Measurements from ENCODE around the gene XYLB.

Gene XYLB

DNA sequence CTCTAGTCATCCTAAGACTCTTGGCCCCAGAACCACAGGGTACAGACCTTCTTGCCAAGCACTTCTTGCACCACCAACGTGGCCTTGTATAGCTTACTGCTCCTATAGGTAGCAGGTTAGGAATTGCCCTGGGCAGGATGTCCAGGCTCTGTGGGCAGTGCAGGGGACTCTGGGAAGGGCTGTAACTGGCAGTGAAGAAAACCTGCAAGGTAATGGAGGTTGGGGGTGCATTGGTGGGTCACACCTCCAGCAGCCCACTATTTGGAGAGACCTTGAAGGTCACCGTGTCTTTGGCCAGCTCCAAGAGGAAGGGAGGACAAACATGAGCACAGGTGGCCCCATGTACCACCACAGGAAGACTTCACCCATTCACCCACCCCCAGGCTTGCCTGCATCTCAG, 21.3 kb upstream of the XYLB start:
- DNase-seq, result no peak

DNA sequence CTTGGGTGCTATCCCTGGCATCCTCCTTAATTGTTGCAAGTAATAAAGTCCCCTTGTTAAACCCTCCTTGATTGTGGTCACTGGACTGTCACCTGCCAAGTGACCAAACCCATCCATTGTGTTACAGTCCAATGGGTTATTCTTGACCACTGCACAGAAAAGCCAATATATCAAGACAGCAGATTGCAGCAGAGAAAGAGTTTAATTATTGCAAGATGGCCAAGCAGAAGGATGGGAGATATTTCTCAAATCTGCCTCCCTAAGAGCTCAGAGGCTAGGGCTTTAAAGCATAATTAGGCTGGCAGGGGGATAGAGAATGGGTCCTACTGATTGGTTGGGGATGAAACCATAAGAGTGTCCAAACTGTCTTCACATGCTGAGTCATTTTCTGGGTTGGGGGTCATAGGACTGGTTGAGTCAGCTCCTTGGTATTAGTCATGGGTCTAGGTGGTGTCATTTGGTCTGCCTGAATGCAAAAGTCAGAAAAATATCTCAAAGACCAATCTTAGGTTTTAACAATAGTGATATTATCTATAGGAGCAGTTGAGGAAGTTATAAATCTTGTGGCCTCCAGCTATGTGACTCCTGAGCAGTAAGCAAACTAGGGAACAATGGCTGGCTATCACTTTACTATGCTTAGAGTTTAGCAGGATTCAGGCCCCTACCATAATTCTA, 19.1 kb upstream of the XYLB start:
- no peak for DNase-seq

DNA sequence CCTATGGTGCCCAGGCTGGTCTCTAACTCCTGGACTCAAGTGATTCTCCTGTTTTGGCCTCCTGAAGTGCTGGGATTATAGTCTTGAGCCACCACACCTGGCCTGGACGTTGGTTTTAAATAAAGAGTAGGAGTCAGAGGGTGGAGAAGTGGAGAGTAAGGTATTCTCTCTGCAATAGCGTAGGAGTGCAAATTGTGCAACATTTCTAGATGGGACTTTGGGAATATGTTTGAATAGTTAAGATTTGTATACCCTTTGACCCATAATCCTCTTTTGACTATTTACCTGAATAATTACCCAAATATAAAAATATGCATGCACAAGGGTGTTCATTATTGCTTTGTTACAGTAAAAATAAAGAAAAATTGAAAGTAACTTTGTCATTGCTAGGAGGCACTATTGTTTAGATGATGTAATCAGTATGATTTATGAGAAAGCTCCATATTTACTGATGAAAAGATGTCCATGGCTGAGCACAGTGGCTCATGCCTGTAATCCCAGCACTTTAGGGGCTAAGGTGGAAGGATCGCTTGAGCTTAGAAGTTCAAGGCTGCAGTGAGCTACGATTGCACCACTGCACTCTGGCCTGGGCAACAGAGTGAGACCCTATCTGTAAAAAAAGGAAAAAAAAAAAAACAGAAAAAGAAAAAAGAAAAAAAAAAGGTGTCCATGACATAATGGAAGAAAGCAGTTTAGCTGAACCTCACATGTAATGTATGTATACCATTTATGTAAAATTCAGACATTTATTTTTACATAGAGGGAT, 15.1 kb upstream of the XYLB start:
- DNase-seq, result no peak

DNA sequence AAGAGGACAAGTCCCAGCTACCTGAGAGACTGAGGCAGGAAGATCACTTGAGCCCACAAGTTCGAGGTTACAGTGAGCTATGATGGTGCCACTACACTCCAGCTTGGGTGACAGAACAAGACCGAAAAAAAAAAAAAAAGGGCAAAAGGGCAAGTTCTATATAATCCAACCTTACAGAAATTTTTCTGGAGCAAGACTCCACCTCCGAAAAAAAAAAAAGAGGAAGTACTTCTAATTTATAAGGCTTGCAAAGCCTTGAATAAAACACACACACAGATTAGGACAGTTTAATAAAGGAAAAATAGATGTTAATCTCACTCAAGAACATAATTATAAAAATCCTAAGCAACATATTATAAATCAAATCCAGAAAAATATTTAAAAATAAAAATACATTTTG, 14.4 kb upstream of the XYLB start:
- no peak for DNase-seq

DNA sequence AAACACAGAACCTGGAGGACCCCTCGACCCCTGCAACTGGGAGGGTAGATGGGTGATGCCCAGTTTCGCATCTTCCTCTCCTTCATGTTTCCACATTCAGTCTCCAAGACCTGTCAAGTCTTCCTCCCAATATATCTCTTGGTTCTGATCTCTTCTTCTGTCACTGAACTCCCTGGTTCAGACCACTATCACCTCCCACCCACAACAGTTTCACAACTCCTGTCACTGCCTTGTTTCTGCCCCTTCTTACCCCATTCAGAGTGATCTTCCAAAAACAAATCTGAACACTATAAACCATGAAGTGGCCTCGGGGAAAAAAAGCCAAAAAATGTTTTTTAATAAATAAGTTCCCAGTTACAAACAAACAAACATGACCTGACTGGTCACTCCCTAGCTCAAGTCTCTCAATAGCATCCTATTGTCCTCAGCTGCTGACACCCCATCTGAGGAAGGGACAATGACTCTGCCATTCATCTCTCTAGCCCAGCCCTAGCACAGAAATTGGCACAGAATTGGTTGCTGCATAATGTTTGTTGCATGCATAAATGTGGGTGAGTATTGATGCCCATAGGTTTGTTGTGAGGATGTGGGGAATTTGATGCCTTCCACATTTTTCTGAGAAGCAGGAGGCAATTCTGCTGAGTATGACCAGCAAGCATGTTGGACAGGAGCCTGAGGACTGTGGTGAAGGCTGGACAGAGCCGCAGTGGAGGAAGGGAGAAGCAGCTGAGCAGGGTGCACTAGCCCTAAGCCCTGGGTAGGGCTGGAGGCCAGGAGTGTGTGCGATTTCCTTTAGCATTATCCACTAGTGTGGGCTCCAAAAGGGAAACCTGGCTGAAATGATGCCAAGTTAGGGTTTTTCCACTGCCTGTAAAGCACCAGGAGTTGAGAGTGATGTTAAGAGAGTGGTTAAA, 12.2 kb upstream of the XYLB start:
- no peak for DNase-seq

DNA sequence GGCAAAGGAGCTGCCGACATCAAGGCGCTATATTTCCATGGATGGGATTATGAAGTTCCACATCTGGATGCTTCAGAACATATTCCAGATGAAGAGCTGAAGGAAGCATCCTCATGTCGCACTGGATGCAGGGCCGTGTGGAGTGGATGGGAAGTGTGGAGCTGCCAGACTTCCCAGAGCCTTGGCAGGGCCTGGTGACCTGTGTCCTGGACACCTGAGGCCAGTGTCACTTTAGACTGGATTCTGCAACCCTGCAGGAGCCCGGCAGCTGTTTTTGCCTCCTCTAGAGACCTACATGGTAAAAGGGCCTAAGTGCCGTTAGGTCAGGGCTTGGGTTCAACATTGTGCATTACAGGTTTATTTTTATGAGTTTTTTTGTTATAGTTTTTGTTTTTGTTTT, 11.3 kb upstream of the XYLB start:
- no peak for DNase-seq

DNA sequence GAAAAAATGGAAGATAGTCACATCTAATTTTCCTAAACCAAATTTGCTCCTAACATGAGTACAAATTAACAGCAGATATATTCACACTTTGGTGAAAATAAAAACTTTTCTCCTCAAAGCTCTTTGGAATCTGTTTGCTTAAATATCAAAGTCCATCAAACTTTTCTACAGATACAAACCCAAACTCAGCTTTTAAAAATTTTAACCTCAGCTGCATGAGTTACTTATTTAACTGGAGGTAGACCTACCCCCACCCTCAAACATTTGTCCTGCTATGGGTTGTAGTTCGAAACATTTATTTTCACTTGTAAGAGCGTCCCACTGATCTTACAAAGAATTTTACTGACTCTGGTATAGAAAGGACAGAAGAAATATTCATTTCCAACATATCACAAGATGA, 8.9 kb upstream of the XYLB start:
- no peak for DNase-seq

DNA sequence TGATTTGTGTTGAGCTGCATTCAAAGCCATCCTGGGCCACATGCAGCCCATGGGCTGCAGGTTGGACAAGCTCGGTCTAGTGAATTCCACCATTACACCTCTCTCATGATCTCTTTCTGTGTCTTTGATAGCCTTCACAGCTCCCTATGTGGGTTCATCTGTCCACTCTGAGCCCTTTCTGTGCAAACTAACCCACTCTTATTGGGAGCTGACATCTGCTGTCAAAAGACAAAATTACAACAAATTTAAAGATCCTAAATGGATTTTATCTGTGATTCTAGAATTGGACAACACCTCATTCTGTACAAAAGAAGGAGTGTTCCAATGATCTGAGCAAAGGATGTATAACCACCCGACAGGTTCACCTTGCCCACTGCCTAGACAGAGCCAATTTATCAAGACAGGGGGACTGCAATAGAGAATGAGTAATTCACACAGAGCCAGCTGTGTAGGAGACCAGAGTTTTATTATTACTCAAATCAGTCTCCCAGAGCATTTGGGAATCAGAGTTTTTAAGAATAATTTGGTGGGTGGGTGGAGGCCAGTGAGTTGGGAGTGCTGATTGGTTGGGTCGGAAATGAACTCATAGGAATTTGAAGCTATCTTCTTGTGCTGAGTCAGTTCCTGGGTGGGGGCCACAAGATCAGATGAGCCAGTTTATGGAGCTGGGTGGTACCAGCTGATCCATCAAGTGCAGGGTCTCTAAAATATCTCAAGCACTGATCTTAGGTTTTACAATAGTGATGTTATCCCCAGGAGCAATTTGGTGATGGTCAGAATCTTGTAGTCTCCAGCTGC, 2.6 kb upstream of the XYLB start:
- no peak for DNase-seq

DNA sequence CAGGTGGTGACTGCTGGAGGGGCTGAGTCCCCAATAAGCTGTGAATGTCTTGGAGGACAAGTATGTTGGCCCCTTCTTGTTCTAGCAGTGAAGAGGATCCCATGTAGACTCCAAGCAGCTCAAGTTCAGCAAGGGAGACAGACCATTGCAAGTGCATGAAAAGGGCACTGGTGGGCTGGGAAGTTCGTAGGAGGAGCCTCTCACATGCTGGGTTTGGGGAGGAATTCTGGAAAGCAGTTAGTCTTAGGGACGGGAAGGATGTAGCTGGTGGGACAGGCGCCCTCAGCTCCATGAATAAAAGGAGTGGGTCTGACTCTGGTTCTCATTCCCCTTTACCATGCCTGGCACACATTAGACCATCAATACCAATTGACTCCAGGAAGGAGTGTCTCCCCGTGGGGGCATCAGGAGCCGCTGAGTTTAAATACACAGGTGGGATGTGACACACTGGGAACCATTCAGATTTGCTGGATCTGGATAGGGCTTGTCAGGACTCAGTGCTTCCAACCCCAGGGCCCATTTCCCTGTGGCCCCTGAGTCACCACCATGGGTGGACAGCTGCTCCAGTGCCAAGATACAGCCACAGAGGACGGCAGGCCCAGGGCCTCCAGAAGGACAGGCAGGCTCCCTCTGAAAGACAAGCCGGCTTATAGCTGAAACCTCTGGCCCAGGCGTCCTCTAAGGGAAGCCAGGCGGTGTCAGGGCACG, 552 bp upstream of the XYLB start:
- DNase-seq, result no peak

DNA sequence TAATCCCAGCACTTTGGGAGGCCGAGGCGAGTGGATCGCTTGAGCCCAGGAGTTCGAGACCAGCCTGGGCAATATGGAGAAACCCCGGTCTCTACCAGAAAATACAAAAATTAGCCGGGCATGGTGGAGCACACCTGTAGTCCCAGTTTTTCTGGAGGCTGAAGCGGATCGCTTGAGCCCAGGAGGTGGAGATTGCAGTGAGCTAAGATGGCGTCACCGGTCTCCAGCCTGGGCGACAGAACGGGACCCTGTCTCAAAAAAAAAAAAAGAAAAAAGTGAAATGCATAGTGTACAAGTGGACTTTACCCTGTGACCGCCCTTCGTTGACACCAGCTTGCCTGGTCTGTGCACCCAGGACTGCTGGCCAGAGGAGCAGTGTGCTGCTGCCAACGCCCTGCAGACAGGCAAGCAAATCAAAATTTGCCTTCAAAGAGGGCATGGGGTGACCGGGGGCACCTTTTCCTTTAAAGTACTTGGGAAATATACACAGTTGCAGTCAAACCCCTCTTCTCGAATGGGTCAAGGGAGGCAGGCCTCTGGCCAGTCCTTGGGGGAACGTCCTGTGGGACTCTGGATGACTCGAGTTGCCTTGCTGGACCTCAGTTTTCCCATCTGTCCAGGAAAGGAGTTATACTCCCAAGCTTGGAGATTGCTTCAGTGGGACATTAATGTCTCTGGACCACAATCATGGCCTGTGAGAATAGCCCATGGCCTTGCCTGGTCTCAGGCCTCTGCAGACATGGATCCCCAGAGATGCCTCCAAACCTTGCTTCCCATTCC, 1.0 kb downstream of the XYLB start:
- no peak for DNase-seq

DNA sequence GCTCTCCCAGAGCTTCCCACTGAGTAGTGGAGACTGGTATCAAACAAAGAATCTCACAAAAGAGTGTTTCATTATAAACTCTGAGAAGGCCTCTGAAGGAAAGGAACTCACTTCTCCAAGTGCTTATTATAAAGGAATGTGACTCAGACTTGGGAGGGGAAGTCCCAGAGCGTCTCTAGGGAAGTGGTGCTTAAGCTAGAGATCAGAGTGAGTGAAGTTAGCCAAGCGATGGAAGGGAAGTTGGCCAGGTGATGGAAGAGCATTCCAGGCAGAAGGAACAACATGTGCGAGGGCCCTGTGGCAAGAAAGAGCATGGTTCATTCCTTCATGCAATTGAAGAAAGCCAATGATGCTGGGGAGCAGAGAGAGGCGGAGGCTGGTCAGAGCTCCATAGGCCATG, 2.3 kb downstream of the XYLB start:
- no peak for DNase-seq

DNA sequence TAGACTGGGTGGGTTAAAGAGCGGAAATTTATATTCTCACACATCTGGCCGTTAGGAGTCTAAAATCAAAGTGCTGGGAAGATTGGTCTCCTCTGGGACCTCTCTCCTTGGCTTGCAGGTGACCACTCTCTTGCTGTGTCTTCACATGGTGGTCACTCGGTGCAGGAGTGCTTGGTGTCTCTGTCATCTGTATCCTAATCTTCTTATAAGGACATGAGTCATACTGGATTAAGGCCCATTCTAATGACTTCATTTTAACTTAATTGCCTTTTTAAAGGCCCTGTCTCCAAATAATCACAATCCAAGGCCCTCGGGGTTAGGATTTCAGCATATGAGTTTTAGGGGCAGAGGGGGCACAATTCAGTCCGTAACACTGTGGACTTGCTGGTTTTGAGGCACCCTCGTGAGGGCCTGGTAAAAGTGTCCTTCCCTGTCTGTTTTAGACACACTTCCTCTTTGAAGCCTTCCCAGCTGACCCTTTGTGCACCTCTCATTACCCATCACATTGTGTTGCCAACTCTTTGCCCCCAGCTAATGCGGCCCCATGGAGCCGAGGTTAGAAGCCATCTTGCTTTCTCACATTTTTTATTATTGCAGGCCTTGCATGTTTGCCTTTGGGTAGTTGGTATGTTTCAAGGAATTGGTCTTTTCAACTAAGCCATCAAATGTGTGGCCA, 3.2 kb downstream of the XYLB start:
- no peak for DNase-seq

DNA sequence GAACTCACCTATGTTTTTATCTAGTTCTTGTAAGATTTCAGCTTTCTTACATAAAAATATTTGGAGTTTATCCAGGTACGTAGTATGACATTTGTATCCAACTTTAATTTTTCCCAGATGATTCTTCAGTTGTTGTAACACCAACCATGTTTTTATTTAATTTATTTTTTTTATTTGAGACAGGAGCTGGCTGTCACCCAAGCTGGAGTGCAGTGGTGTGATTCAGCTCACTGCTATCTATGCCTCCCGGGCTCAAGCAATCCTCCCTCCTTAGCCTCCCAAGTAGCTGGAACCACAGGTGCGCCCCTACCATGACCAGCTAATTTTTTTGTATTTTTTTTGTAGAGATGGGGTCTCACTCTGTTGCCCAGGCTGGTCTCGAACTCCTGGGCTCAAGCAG, 6.6 kb downstream of the XYLB start:
- DNase-seq, result no peak

DNA sequence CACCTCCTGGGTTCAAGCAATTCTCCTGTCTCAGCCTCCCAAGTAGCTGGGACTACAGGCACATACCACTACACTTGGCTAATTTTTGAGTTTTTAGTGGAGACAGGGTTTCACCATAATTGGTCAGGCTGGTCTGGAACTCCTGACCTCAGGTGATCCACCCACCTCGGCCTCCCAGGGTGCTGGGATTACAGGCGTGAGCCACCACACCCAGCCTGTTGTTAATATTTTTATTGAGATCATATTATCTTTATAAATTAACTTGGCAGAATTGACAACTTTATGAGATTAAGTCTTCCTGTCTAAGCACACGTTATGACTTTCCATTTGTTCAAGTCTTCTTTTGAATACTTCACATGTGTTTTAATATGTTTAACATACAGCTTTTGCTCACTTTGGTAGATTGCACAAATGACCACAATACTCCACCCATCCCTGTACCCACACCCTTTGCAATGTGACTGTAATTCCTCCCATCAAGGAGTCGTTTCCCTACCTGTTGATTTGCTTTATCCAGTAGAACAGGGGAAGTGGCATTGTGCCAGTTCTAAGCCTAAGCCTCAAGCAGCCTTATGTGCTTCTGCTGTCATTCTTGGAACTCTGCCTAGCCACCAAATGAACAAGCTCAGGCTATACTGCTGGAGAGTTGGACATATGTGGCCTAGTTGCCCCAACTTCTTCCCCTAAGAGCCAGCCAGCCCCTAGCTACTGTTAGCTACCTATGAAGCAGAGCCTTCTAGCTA, 8.2 kb downstream of the XYLB start:
- DNase-seq, result no peak

DNA sequence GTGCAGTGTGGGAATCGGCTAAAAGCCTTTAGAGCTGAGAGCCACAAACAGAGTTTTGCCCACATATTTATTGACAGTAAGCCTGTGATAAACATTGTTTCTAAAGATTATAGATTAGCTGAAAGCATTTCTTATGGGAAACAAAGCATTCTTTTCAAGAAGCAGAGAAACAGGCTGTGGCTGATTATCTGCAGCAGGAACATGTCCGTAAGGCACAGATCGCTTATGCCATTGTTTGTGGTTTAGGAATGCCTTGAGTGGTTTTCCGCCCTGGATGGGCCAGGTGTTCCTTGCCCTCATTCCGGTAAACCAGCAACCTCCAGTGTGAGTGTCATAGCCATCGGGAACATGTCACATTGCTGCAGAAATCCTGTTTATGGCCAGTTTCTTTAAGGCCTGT, 12.5 kb downstream of the XYLB start:
- no peak for DNase-seq

DNA sequence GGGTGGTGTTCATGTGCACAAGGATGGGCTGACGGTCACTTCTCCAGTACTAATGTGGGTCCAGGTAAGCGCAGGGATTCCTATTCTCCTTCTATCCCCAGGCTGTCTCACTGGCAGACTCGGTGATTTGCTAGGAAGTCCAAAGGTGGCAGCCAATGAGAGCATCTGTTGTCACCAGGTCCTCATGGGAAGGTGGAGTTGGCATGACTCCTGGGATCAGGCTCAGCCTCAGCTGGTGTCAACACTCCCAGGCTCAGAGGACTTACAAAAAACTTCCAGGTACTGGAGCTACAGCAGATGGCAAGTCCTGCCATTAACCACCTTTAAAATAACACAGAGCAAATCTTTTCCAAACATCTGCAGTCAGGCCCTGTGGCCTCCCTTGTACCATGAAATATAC, 13.8 kb downstream of the XYLB start:
- no peak for DNase-seq

DNA sequence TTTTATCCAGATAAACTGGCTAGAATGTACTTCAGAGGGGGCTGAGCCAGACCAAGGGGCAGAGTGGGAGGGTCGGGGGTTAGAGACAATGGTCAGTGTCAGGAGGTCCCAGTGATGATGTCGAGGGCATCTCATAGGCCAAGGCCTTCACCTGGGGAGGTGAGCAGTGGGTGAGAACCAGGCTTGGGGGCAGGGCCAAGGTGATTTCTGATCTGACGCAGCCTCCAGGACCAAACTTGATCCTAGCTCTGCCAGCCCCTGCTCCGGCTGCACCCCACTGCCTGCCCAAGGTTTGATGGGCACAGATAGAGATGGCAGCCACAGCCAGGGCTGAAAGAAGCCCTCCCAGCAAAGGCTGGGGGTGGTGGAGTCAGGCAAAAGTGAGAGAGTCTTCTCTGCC, 14.9 kb downstream of the XYLB start:
- no peak for DNase-seq

DNA sequence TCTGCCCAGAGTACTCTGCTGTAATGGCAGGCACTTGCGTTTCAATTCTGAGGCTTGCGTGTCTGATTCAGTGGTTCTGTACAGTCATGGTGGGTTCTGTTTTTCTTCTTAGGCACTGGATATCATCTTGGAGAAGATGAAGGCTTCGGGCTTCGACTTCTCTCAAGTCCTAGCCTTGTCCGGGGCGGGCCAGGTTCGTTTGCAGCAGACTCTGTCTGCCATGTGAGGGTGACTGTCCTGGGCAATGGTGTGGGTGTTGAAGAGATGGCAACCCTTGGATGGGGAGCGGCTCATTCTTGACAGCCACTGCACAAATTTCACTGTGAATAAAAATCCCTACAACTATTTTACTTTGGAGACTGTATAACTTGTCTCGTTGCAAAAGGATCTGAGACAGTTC, 16.2 kb downstream of the XYLB start:
- no peak for DNase-seq

DNA sequence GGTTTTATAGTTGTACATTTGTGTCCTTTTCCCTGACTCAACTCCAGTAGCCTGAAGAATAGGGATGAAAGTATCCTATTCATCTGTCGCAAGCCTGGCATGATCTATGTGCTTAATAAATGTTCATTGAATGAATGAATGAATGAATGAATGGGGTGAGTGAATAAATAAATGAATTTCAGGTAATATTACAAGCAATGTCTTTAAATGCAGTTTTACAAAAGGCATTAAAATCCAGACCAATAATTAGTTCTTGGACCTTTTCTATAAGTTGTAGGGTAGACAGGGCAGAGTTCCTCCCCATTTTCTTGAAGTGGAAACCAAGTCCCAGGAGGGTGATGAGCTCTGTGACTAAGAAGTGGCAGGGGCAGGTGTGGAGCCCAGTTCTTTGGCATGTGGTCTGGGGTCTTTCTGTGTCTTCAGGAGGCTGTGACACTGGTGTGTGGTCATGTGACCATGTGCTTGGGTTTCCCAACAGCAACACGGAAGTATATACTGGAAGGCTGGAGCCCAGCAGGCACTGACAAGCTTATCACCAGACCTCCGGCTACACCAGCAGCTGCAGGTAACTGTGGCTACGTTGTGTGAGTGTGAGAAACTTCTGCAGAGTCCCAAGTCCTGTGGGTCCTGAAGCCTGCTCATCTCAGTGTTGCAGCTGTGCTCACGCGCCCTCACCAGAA, 18.3 kb downstream of the XYLB start:
- DNase-seq, result no peak
